VCaP (cell line): Measurements from ENCODE around the gene TNFRSF11A.

ENCODE experiments used
- H3K27ac ChIP-seq: fragments of 450-650 bp; 2 replicates; pipeline ENCODE4 v1.5.1; 2017
- CTCF ChIP-seq: fragments of 450-650 bp; conservative IDR thresholded peaks from 2 replicates; pipeline ENCODE4 v1.5.1; 2017; ENCODE audit warnings: mild to moderate bottlenecking, moderate library complexity

TNFRSF11A gene

GRCh38 chr18:62324917-62325805, at the start of gene TNFRSF11A:
Gene TNFRSF11A, plus strand, starts transcription at chr18:62325310. Its CDS starts 43 bp downstream, at chr18:62325353.
- peak; percentile 88 for TF ChIP-seq CTCF
- peak within 1 kb of the TSS; percentile 62; the same call in 1 of the 2 replicates for H3K27ac ChIP-seq

- no peak overlapping the region for H3K27ac ChIP-seq
- TF ChIP-seq CTCF, result no peak
Observed at GRCh38 chr18:62277045-62277444, 48.1 kb upstream of the TNFRSF11A start.

- no peak for TF ChIP-seq CTCF
- H3K27ac ChIP-seq, result no peak overlapping the region
Observed at GRCh38 chr18:62279561-62279960, 45.5 kb upstream of the TNFRSF11A start.

GRCh38 chr18:62280058-62280457, 45.1 kb upstream of the TNFRSF11A start:
- TF ChIP-seq CTCF, result no peak
- H3K27ac ChIP-seq, result no peak overlapping the region

GRCh38 chr18:62280786-62281185, 44.3 kb upstream of the TNFRSF11A start:
- no peak overlapping the region for H3K27ac ChIP-seq
- no peak for TF ChIP-seq CTCF

- TF ChIP-seq CTCF, result no peak
- H3K27ac ChIP-seq, result no peak overlapping the region
Observed at GRCh38 chr18:62281684-62282083, 43.4 kb upstream of the TNFRSF11A start.

- no peak for TF ChIP-seq CTCF
- H3K27ac ChIP-seq, result no peak overlapping the region
Observed at GRCh38 chr18:62282188-62282629, 42.9 kb upstream of the TNFRSF11A start.
